Left hindlimb (tissue), 1 donor: ENCODE data around the gene NUTF2.
"Not testable (repeated sequence)": the region's sequence is repeated elsewhere in the genome, so short reads cannot be mapped to it uniquely, and the experiment has no call there.

Experiments
- DNase-seq: peaks from one replicate; pipeline ENCODE4 v3.0.0-alpha.2; 2018

The NUTF2 gene

GRCh38 chr16:67888331-67888730 lies 41.6 kb downstream of the NUTF2 start:
- no peak for DNase-seq

- DNase-seq = no peak
Observed at GRCh38 chr16:67892375-67892774, 45.6 kb downstream of the NUTF2 start.

GRCh38 chr16:67892899-67893742 lies 46.4 kb downstream of the NUTF2 start, which contains the start of gene PSKH1:
Gene PSKH1 (plus strand): TSS chr16:67893254. CDS start chr16:67908750, 15,496 bp downstream.
- DNase-seq = peak; percentile 99

GRCh38 chr16:67893743-67894399 lies 47.1 kb downstream of the NUTF2 start:
- no peak for DNase-seq

GRCh38 chr16:67897231-67897630 lies 50.5 kb downstream of the NUTF2 start:
- peak; percentile 62 for DNase-seq

- DNase-seq = no peak
Observed at GRCh38 chr16:67901734-67902133, 55.0 kb downstream of the NUTF2 start.

- no peak for DNase-seq
Observed at GRCh38 chr16:67902831-67903230, 56.1 kb downstream of the NUTF2 start.

GRCh38 chr16:67907397-67908180 lies 60.9 kb downstream of the NUTF2 start:
- DNase-seq = no peak

GRCh38 chr16:67909056-67909742 lies 62.5 kb downstream of the NUTF2 start:
- no peak for DNase-seq

GRCh38 chr16:67910158-67910557 lies 63.4 kb downstream of the NUTF2 start:
- DNase-seq = no peak

GRCh38 chr16:67914758-67915495 lies 68.2 kb downstream of the NUTF2 start:
- DNase-seq = no peak

GRCh38 chr16:67915496-67915769 lies 68.7 kb downstream of the NUTF2 start:
- DNase-seq = not testable (repeated sequence)

- DNase-seq = no peak
Observed at GRCh38 chr16:67915831-67916723, 69.3 kb downstream of the NUTF2 start.

GRCh38 chr16:67917140-67917851 lies 70.6 kb downstream of the NUTF2 start:
- no peak for DNase-seq

GRCh38 chr16:67917852-67918236 lies 71.1 kb downstream of the NUTF2 start:
- DNase-seq = no peak

GRCh38 chr16:67919622-67920221 lies 73.0 kb downstream of the NUTF2 start:
- DNase-seq = no peak
